HUDEP-2 (cell line): Measurements from ENCODE around the gene KIF5A.

Source experiments
- DNase-seq, 76 experiments: peaks; one replicate each; lab custom pipeline; 2025; ENCODE audit not compliant: unreplicated experiment in 76 of 76; lab: John Stamatoyannopoulos, UW

Gene KIF5A

DNA sequence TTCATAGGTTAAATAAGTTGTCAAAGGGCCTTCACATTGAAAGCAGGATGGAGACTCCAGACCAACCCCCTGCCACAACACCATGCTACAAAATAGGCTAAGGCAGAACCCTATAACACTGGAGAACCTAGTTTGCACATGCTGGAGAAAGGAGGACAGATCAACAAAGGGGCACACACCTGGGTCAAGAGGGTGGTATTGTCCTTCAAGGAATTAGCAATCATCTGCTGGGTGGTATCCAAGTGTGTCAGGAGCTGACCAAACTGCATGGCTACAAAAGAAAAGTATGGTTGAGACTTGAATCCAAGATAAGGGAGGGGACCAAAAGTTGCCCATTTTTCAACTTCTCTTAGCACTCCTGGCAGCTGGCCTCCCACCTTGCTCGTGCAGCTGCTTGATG is 18.0 kb upstream of the KIF5A start:
- no peak for DNase-seq

DNA sequence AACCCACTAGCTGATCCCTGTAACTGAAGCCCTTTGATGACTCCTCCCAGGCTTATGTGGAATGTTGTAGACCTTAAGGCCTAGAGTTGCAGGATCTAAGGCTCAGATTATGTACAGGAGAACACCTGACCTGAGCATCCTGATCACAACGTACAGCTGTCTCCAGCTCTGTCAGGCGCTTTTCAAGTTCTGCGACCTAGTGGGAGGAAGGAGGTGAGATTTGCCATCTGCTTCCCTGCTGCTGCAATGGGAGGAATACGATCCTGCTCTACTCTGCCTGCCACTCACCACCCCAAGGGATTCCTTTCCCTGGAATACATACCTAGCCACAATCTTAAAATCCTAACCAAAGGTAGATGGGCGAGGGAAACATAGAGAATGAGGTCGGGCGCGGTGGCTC is 16.7 kb upstream of the KIF5A start:
- no peak for DNase-seq

DNA sequence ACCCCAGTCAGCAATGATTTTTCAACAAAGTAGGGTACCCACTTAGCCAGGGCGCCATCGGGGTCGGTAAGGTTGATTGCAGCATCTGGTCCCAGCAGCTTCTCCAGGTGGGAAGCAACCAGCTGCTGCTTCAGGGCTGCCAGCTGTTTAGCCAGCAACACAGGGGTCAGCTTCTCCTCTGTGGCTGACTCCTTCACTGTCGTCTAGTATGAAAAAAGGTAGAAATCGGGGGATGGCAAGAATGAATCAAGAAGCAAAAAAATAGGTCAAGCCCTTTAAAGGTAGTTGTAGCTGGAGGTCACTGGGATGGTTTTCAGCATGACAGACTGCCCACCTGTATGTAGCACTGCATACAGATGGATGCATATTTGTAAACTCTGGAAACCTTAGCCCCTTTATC is 15.6 kb upstream of the KIF5A start:
- no peak for DNase-seq

DNA sequence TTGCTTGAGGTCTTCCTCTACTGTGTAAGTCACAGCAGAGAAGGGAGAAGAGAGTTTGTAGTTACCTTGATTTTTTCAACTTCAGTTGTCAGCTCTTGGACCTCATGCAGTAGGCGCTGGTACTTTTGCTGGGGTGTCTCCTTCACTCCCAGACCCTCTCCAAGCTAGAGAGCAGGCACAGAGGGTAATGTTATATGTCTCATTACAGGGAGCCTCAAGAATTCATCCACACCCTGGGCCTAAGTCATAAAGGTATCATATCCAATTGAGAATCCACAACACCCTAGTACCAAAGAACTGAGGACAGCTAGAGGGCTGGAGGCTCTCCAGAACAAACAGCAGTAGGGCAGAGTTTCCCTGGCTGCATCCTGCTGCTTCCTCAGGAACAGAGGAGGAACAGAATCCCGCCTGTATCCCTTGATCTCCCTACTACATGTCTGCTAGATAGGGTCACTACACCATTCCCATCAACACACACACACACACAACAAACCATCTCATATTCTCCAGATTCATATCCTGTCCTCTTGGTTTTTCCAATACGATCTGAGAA is 14.8 kb upstream of the KIF5A start:
- no peak for DNase-seq

DNA sequence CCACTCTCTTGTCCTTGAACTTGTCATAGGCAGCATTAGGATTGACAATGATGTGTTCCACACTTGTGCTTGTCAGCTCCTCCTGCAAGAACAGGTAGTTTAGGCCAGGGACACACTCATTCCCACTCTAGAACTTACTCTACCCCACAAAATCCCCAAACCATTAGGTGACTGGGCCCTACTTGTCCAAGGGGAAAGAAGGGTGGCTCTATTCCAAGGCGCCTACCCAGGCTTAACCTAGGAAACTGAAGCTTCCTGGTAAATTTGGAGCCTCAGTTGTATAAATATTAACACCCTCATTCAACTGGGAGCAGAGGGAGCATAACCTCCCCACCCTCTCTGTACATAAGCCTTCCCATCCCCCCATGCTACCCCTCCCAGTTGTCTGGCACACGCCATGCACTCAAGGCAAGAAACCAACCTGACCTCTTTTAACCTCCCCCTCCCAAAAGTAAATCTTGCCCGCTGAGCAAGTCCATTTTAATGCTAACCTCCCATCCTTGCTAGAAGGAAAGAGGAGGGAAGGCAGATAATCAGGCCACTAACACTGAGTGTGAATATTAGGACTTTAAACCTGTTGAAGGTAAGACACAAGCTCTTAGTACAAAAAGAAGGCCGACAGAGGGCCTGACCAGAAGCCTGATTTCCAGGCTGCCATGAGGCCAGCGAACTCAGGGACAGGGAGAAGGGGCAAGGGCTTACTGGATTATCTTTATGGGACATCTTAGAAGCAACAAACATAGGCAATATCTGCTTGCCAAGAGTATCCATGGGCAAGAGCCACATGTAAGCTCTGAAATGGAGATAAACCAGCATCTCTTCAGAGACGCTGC is 13.9 kb upstream of the KIF5A start:
- DNase-seq, result no peak

DNA sequence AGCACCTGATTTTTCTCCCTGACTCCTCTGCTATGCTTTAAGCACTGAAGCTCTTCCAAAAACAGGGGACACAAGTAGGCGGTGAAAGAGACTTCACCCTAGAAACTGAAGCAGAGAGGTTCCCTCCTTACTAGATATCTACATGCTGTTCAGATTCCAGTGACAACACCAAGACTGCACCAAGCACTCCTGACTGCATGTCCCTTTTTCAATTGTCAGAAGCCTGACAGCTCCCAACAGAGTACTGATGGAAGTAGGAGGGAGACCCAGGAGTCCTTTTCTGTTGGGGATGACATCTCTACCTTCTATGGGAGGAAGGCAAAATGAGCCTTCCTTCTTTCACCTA is 13.3 kb upstream of the KIF5A start:
- no peak for DNase-seq

DNA sequence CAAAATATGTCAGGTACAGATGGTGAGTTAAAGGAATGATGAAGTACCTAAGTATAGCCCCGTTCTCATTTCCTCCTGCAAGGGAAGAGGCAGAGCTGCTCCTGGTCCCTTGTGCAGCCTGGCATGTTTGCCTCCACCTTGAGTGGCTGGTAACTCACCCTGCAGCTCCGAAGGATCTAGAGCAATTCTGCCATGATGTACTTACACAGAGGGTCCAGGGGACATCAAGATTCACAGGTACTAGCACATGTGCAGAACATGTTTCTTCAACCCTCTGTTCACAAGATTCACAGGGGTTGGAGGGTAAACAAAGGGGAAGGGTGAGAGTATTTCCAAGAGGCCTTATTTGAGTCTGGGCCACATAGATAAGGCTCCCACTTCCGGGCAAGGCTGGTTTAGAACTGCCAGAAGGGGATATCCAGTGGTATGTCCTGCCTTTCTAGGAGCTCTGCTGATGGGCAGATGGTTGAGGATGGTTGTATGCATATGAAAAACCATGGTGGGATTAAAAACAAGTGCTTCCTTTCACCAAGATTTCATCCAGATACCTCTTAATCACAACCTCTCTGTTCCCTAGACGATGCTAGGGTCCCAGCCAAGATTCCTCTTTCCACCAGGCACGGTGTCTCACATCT is 10.6 kb upstream of the KIF5A start:
- peak in 68 of 76 experiments; percentile 8 to 81 (median 52) for DNase-seq

DNA sequence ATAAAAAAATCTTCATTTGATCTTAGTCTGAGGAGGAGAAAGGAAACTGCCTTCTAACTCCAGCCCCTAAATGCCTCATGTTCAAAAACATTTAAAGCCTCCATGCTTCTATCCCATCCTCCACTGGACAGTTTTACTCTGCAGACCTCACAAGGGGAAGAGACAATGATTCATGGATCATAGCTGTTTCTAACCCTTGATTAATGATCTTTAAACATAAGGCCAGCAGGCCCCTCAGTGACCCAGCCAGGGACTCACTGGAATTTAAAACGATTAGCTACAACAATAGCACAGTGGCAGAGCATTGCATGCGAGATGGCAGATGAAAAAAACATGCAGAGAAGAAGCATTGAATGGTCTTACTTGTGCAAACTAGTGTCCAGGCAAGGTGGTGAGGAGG is 8.8 kb upstream of the KIF5A start:
- no peak for DNase-seq

DNA sequence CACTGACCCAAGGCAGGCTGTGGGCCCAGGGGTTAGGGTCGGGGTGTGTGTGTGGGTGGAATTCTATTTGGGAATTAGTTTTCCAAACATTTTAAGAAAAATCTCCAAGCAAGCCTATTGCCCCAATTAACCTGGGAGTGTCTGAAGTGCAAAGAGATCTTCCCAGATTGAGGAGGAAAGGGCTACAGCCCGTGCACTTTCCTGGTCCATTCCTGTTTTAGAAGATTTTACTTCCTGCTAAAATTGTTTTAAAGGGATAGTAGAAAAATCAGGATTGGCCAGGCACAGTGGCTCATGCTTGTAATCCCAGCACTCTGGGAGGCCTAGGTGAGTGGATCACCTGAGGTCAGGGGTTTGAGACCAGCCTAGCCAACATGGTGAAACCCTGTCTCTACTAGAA is 8.1 kb upstream of the KIF5A start:
- no peak for DNase-seq

DNA sequence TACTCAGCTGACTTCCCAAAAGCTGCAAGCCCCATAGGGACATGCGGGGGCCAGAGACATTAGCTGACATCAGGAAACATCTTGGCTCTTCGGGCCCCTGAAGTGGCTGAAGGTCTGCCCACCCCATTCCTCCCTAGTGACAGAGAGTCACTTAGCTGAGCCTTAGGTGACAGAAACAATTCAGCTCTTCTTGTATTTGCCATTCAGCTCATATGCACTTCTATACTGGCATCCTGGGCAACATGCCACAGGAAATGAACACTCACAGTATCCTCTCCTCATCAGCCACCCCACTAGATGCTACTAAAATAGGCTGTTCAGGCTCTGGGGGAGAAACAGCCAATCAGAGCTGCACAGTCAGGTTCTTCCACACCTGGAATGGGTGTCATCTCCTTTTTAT is 6.3 kb upstream of the KIF5A start:
- no peak for DNase-seq

DNA sequence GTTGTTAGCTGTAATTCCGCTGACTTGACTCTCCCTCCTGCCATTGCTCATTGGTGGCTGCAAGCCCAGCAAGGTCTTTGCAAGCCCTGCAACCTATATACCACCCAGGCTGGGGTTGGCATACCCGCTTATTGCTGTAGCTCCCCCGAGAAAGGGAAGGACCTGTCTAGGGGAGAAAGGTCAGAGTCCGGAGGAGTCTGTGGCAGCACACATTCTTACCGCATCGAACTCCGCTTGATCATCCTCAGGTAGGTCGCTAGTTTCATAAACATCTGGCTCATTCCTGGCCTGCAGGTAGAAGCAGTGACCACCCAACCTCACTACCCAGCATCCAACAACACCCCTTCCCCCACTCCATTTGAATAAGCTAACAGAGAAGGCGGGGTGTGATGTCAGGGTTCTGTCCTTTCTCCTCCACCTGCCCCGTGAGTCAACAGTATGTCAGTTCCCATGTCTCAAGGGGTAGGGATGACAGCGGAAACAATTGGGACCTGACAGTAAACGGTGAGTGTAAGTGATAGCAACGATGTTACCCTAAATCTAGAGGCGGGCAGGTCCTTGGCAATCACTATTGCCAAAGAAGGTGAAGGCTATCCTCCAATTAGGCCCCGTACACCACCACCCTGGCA is 3.9 kb upstream of the KIF5A start:
- no peak for DNase-seq

DNA sequence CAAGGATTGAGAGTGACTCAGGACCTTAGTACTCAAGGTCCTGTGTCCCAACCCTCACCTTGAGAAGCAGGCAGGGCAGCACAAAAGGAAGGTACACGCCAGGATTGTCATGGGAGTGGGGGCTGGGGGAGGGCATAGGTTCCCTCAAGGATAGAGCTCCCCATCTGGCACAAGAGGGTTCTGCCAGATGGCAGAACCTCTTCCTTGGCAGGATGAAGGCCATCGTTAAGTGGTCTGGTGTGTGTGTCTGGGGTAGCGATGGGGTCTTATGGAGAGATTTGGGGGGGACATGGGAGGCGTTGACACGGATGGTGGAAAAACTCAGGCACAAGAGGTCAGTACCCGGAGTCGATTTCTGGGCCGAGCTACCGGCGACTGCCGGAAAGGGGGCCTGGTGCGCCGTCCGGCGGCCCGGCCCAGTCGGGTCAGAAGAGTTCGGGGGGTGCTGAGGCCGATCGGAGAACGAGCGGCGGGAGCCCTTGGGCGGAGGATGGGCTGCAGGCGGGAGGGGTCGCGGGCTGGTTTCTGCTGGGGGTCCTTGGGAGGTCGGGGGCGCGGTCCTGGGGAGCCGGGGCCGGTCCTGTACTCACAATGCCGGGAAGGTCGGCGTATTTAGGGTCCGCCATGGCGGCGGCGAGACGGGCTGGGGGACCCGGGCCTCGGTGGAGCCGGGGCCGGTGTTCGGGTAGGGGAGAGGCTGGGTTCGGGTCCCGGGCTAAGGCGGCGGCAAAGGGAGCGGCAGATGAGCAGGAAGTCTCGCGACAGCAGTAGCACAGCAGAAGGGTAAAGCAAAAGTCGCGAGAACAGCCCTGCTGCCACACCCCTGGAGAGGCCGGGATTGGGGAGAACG is 3.2 kb upstream of the KIF5A start, which contains the start of gene DCTN2:
Gene DCTN2, minus strand, starts transcription at position 755 of the 850 bp plus-strand sequence. Its CDS starts 129 bp downstream, at position 626.
- DNase-seq, result peak in 74 of 76 experiments; percentile 43 to 98 (median 95)

DNA sequence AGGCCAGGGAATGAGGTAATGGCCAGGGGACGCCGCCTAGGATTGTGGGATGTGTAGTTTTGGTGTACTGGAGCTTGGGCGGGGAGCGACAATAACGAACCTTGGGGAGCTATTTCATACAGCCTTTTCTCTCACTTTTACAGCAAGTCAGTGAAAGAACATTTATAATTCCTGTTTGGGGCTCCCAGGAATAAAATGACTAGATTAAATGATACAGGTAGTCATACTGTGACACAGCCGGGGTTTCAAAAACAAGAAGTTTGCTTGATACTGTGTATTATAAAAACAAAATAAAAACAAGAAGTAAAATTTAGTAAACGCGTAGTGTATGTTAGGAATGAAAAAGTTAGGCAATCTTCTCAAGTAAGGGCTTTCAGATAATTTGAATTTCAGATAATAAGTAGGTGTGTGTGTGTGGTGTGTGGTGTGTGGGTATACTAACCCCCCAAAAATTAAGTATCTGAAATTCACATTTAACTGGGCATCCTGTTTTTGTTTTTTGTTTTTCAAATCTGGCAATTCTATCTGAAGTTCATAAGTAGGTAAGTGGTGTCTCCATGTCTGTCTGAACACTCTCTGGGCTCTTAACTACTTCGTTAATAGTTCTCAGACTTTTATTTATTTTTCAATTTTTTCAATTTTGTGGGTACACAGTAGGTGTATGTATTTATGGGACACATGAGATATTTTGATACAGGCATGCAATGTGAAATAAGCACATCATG is 2.4 kb upstream of the KIF5A start:
- DNase-seq, result peak in 1 of 76 experiments; percentile 91

DNA sequence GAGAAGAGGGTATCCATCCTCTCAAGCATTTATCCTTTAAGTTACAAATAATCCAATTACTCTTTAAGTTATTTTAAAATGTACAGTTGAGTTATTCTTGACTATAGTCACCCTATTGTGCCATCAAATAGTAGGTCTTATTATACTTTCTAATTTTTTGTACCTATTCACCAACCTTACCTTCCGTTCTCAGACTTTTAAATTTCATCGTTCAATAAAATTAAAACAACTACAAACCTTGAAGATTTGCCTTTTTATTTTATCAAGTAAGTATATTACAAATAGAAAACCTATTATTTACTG is 1.9 kb upstream of the KIF5A start:
- DNase-seq, result no peak

DNA sequence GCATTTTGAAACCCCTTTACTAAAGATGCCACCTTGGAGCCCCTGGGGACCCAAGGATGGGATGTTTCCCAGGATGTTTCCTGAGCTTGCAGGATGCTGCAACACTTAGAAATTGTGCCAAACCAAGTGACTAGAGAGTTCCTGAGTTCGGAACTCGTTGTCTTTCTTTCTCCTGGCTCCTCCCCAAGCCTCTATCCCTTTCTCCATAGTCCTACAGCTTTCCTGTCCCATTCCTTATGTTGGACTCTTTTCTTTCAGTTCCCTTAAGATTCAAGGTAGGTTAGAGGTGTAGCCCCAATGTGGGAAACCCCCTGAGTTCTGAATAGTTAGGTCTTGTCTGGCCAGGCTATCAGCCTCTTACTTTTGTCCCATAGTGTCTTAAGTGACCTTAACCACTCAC is 1.4 kb upstream of the KIF5A start:
- no peak for DNase-seq

DNA sequence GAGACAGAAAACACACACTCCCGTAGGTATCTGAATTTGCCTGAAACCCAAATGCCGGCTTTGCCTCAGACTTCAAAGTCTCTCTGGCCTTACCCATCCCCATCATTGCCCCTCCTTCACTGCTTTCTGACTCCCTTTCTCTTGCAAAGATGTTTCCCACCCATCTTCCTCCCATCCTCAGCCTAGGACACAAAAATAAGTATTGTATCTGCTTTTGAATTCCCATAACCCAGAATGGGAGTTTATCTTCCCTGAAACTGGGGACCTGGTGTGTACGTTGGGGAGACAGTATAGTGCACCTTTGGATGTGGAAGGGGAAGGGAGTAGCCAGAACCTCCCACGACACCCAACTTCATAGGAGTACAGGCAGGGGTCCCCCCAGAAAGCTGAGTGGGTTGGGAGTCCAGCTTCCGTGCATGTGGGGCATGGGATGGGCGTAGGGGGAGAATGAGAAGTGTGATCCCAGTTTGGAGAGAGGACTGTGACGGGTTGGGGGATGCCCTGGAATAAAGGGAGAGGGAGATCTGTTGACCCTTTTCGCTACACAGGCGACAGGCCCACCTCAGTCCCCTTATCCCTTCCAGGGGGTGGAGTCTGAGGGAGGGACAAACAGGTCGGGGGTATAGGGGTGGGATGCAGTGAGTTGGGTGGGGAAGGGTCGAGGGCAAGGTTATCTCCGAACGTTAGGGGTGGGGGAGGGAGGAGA is 488 bp upstream of the KIF5A start:
- no peak for DNase-seq

DNA sequence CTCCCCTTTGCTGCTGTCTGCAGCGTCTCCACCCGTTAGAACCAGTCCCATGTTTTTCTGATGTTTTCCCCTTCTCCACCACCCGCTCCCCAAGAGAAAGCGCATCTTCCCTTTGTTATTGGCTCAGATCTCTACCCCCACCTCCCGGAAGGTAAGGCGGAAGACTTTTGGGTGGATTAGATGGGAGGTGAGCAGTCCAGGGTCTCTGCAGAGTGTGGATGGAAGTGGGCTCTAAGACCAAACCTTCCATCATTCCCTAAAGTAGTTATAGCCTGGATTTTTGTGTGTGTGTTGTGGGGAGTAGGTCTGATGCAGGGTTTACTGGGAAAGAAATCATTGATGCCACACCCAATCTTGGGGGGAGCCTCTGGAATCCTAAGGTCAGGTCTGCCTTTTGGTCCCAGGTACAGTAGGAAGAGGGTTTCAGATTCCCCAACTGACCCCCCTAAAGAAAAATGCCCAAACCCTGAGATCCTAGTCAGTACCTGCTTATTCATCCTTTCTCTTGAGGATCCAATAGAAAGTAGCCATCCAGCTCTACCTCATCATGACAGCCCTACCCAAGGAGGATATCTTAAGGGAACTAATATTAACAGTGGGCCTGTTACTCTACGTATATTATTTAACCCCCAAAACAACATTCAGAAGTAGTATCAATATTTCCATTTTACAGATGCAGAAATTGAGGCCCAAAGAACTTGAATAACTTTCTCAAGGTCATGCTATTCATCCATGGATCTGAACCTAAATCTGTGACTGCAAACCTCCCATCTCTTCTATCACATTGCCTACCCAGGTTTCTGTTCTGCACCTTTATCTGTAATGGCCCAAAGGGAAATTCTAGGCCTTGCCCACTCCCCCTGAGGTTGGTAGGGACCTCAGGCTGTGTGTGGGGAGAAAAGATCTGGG is 1.1 kb downstream of the KIF5A start:
- DNase-seq, result no peak

DNA sequence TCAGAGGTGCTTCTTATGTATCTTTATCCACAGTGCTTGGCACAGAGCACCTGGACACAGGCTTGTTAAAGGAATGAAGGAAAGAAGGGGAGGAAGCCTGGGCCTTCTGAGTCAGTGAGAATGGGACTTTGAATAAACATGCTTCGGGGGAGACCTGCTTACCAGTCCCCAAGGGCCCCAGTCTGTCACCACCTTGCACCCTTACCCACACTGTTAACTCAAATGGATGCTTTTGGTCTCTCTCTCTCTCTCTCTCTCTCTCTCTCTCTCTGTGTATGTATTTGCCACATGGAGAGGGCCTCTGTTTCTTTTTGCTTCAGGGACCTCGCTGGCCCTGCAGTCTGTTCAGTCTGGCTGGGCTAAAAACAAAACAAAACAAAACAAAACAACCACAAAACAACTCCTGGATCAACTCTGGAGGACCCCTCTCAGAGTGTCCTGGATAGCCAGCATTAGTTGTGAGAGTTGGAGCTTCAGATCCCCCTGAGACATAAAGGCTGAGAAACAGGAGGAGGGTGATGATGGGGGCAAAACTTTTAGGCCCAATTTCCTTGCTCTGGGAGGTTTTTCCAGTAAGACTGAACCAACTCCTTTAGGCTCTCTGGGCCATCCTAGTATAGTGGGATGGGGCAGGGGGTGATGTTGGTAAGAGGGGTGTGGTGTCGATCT is 1.9 kb downstream of the KIF5A start:
- peak in 2 of 76 experiments; percentile 16 to 19 for DNase-seq
